Measurements from ENCODE around the gene SLC17A9.

The SLC17A9 gene

GRCh38 chr20:62938105-62938888 lies 14.2 kb upstream of the SLC17A9 start, which contains the start of gene GID8:
TSS of gene GID8 (plus strand) at chr20:62938147. CDS start at chr20:62941503, 3,356 bp downstream.
- peak; percentile 34 for DNase-seq (ENCODE audit: low read depth)

GRCh38 chr20:62940875-62941274 lies 11.6 kb upstream of the SLC17A9 start:
- DNase-seq (ENCODE audit: low read depth), result no peak

DNA sequence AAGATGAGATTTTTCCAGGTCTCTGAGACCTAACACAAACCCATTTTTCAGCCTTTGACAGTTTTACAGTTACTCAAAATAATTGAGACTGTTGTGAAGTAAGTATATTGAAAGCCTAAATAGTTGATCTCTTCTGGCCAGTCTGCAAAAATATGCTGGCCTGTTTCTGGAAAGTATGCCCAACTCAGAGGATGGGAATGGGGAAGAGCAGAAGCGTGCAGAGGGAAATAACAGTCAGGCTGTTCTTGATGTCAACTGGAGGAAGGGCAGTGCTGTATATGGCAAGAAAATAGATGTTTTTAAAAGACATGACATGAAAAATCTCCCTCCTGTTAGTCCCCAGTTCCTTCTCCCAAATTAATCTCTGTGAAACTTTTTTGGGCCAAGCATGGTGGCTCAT lies 10.7 kb upstream of the SLC17A9 start:
- DNase-seq (ENCODE audit: low read depth), result no peak

GRCh38 chr20:62942456-62942855 lies 10.1 kb upstream of the SLC17A9 start:
- no peak for DNase-seq (ENCODE audit: low read depth)

DNA sequence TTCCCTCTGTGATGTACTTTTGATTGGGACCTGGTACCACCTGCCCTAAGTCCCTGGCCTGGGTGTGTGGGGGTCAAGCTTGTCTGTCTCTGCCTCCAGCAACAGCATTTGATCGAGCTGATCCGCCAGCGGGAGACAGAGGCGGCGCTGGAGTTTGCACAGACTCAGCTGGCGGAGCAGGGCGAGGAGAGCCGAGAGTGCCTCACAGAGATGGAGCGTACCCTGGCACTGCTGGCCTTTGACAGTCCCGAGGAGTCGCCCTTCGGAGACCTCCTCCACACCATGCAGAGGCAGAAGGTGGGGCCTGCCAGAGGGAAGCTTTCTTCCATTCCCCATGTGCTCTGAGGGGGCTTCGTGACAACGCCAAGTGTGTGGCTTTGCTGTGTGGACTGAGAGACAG lies 9.1 kb upstream of the SLC17A9 start:
- no peak for DNase-seq (ENCODE audit: low read depth)

- no peak for DNase-seq (ENCODE audit: low read depth)
These were observed 8.3 kb upstream of the SLC17A9 start for GRCh38 chr20:62944184-62944583.

DNA sequence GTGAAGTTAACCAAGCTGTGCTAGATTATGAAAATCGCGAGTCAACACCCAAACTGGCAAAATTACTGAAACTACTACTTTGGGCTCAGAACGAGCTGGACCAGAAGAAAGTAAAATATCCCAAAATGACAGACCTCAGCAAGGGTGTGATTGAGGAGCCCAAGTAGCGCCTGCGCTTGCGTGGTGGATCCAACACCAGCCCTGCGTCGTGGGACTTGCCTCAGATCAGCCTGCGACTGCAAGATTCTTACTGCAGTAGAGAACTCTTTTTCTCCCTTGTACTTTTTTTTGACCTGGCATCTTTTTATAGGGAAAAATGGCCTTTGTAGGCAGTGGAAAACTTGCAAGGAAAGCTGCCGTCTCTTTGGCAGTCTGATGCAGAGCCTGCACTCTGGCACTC lies 7.8 kb upstream of the SLC17A9 start:
- no peak for DNase-seq (ENCODE audit: low read depth)

DNA sequence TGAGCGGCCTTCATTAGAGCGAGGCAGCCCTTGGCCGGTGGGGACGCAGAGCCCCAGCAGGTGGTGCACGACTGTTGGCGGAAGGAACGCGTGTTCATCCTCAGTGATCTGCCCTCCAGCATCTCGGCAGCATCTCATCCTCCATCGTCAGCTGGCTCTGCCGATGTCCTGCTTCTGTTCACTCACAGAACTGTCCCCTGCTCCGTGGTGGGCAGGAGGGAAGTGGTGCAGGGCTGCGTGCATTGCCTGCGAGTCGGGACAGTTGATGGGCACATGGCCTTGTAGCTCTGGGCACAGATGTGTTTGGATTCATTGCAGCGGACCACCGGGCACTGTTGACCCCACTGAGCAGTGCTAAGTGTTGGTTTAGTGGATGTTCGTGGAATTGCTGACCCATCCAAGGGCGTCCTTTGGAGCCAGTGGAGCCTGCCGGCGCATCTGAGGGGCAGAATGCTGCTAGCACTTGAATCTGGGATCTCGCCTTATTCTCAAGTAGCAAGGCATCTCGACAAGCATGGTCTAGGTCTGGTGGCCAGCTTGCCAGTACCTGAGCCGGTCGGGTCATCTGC lies 6.7 kb upstream of the SLC17A9 start:
- no peak for DNase-seq (ENCODE audit: low read depth)

- DNase-seq (ENCODE audit: low read depth), result no peak
These were observed 5.6 kb upstream of the SLC17A9 start for GRCh38 chr20:62946918-62947317.

- DNase-seq (ENCODE audit: low read depth), result no peak
These were observed 4.8 kb upstream of the SLC17A9 start for GRCh38 chr20:62947532-62948300.

DNA sequence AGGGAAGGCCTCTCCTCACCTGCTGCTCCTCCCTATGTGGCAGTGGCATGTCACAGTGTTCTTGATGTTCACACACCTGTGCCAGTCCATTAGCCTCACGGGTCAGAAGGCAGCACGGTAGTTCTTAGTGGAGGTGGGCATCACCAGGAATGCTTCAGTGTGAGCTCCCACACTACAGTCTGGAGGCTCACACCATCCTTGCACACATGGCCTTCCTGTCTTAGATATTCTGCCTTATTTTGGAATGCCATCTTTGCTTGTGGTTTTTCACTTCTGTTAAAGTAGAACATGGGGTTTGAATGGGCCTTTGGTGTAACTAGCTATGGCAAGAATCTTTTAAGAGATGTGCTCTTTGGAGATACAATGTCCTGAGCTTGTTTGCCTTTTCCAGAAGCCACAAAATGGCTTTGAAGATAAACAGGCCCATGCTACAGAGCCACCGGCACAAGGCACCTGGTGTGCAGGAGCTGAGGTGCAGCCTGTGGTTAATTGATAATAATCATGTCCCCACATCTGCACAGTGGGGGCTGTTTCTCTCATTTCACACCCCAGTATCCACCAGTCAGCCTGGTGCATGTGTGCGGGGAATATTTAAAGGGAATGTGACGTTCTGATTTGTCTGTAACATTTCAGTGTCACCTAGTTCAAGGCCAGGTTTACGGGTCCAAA lies 3.2 kb upstream of the SLC17A9 start:
- DNase-seq (ENCODE audit: low read depth), result no peak

DNA sequence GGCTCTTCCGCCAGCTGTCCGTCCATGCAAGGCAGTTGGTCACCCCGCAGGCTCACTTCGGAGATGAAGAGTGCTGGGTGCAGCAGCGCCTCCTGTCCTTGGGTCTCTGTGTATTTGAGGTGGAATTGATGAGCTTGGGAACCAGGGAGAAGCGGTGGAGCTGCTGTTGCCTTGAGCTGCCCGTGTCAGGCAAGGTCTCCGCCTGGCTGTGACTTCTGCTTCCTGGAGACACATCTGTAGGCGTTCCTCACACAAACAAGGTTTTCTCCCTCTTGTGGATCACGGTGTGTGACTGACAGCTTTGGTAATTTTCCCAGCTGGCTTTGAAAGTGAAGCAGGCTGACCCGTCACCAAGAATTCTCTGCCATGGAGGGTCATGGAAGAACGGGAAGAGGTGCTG lies 2.5 kb upstream of the SLC17A9 start:
- no peak for DNase-seq (ENCODE audit: low read depth)

GRCh38 chr20:62950741-62951140 lies 1.8 kb upstream of the SLC17A9 start:
- DNase-seq (ENCODE audit: low read depth), result no peak

GRCh38 chr20:62951143-62951895 lies 1.2 kb upstream of the SLC17A9 start:
- DNase-seq (ENCODE audit: low read depth), result no peak

GRCh38 chr20:62951896-62952372 lies 575 bp upstream of the SLC17A9 start:
- no peak for DNase-seq (ENCODE audit: low read depth)

GRCh38 chr20:62952968-62953838 lies 694 bp downstream of the SLC17A9 start:
- DNase-seq (ENCODE audit: low read depth), result no peak

DNA sequence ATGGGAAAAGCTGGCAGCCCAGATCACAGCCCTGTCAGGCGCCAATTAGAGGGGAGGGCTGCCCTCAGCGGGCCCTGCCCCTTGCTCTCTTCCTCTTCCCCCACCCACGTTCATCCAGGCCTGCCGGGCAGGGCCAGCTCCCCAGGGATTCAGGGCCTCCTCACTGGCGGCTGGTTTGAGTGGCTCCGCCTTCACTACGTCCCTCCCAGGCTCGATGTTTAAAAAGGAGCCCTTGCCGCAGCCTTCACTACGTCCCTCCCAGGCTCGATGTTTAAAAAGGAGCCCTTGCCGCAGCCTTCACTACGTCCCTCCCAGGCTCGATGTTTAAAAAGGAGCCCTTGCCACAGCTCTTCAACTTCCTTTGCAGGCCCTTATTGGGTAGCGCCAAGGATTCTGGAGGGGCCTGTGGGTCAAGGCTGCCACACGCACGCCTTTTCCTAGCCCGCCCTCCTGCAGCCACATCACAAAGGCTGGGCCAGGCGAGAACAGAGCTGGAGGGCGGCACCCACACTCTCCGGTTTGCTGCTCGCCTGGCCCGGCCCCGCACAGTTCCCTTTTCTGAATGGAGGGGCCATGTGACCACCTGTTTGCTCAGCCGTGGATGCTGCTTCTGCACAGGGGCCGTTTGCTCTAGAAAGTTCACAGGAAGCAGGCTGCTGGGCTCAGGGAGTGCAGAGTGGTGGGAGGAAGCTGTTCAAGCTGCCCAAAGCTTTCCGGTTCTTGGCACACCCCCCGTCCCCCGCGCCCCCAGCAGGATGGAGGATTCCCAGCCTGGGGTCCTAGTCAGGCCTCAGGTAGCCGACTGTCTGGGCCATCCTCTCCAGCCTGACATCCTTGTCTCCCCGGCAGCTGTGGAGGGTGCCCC lies 1.6 kb downstream of the SLC17A9 start:
- peak; percentile 26 for DNase-seq (ENCODE audit: low read depth)

DNA sequence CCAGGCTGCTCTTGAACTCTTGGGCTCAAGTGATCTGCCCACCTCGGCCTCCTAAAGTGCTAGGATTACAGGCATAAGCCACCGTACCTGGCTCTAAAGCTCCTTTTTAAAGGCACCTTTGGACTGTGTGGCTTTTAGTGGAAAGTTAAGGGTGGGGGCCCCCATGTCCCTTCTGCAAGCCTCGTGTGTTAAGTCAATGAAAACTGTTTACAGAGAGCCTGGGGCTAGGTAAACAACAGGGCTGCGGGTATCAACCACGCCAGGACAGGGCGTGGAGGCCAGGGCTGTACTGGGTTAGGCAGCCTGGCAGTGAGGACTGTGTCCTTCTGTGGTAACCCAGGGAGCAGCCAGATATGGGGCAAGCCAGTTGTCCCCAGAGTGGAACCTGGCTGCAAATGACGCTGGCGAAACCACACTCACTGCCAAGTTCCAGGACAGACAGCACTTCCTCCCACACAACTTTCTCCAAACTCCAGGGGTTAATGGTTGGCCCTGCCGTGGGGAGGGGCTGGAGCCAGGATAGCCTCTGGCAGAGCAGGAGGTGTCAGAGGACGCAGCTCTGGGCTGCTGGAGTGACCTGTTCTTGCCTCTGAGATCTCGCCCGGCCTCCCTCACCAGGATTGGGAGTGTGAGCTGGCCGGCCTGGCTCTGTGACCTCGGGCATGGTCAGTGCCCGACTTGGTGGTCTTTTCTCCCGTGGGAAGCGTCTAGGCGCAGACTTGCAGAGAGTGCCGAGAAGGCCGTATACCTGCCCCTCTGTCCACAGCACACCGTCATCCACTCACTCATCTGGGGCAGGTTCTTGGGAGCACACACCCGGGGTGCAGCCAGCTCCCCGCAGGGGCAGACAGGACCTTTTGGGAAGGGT lies 3.2 kb downstream of the SLC17A9 start:
- no peak for DNase-seq (ENCODE audit: low read depth)
